Activated CD8-positive, alpha-beta memory T cell treated with anti-CD3 and anti-CD28 coated beads, Interleukin-2, amount 50 U/mL, for 4 hours (primary cell): Measurements from ENCODE around the gene NRROS.

ENCODE experiments used
- DNase-seq: peaks from one replicate; pipeline ENCODE4 v3.0.0-alpha.2; 2020

NRROS gene

DNA sequence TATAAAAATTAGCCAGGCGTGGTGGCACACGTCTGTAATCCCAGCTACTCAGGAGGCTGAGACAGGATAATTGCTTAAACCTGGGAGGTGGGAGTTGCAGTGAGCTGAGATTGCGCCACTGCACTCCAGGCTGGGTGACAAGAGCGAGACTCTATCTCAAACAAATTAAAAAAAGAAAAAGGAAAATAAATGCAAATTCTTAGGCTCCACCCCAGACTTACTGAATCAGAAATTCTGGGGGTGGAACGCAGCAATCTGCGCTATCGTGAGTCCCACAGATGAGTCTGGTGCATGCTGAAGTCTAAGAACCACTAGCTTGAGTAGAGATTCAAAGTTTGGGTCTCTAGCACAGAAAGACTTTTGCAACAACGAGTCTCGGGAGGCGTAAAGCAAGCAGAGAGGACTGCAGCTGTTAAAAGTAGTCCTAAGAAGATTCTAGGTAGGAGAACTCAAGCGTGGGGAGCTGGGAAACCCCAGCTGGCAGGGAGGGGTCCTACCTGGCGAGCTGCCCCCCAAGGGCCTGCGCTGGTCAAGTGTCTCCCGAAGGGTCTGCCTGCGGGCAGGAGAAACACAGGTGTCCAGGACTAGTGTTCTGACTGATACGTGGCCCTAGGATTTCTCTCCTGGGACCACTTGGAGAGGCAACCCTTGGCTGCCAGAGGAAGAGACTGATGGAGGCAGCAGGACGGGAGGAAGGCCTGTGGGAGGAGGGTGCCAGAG lies 50.6 kb downstream of the NRROS start:
- DNase-seq: no peak

DNA sequence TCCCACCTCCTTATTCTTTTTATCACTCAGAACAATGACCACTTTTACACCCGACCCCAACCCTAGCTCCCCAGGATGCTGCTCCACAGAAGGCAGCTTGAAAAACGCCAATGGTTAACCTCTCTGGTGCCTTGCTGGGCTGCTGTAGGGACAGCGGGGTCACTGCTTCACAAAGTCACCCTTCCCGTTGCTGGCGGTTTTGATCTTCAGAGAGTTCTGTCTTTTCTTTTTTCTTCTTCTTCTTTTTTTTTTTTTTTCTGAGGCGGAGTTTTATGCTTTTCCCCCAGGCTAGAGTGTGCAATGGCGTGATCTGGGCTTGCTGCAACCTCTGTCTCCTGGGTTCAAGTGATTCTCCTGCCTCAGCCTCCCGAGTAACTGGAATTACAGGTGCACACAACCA lies 51.9 kb downstream of the NRROS start:
- DNase-seq: no peak

DNA sequence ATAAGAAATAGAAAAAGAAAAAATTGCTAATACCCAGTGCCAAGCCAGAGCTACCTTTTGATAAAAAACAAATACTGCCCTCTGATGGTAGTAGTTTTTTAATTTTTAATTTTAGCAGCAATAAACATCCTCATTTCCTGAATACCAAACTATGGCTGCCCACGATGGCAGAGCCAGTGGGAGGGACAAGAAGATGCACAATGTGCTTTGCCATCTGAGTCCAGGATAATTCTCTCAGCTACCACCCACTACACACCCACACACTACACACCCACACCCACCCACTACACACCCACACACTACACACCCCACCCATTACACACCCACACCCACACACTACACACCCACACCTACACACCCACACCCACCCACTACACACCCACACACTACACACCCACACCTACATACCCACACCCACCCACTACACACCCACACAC lies 54.7 kb downstream of the NRROS start:
- no peak for DNase-seq

DNA sequence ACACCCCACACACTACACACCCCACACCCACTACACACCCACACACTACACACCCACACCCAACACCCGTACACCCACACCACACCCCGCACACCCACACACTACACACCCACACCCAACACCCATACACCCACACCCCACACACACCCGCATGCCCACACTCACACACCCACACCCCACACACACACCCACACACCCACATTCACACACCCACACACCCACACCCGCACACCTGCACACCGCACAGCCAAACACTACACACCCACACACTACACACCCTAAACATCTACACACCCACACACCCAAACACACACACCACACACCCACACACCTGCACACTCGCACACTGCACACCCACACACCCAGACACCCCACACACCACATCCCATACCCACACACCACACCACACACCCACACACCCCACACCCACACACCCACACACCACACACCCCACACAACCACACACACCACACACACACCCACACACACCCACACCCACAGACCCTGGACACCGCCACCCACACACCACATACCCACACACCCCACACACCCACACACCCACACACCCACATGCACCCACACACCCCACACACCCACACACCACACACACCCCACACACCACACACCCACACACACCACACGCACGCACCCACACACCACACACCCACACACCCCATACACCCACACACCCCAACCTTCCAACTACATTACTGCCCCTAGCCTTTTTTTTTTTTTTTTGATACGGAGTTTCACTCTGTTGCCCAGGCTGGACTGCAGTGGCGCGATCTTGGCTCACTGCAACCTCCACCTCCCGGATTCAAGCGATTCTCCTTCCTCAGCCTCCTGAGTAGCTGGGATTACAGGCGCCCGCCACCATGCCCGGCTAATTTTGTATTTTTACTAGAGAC lies 55.7 kb downstream of the NRROS start:
- DNase-seq: peak; percentile 19

DNA sequence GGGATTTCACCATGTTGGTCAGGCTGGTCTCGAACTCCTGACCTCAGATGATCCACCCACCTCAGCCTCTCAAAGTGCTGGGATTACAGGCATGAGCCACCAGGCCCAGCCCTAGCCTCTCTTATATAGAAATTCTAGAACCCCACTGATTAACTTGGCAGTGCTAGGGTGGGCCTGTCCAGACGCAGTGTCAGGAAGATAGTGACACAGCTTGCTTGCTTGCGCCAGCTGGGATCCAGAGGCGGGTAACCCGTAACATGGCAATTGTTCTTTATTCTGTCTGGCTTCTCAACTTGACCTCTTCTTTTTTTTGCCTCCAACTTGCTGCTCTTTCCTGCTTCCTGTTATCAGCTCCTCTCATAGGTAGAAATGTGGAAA lies 56.3 kb downstream of the NRROS start:
- no peak for DNase-seq

DNA sequence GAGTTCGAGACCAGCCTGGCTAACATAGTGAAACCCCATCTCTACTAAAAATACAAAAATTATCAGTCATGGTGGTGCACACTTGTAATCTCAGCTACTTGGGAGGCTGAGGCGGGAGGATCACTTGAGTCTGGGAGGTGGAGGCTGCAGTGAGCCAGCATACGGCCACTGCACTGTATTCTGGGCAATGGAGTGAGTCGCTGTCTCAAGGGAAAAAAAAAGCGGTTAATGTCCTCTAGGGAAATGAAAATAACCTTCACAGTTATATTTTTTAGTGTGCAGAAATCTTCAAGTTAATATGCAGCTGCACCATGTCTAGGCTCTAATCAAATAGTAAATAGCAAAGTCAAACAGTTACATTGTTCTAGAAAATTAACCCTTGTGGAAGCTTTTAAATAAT lies 57.8 kb downstream of the NRROS start:
- no peak for DNase-seq

DNA sequence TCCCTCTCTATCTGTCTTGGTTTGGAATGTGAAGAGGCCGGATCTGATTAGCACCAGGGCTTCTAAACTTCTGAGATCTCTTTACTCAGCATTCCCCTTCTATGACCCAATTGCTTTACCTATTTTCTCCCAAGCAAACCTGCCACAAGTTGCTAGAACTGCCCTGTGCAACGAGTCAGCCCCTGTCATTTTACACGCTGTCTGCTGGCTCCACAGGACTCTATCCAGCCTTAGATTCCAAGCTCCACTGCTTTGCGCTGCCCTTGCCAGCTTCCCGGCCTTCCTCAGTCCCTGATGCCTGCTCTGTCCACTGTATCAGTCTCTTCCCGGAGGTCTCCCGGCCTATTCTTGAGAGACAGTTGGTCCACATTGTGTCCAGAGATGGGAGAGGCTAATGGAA lies 60.3 kb downstream of the NRROS start:
- no peak for DNase-seq

DNA sequence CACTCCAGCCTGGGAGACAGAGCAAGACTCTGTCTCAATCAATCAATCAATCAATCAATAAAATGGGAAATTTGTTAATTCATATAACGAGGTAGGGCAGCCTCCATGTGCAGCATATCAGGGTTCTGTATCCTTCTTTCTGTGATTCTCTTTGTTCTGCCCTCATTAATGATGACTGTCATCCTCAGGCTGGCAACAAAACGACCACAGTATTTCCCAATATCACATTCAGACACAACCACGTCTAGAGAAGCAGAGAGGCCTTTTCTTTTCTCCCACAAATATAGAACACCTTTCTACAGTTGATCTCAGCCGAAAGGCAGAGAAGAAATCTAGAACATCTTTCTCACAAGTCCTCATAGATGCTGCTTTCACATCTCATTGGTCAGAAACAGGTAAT lies 61.3 kb downstream of the NRROS start:
- no peak for DNase-seq

DNA sequence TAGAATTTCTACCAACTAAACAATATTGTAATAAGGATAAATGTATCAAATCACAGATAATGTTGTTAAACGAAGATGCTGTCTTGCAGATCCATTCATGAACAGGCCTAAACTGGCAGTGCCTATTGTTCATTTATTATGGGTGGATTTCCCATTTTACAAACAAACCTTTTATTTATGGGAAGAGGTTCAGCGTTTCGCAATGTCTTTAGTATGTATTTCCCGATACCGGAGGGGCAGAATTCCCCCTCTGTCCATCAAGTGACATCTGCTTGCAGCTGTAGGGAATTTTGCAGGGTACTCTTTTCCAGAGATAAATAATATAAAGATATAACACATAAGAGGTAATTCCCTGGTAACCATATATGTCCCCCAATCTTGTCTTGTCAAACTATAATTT lies 66.8 kb downstream of the NRROS start:
- no peak for DNase-seq

DNA sequence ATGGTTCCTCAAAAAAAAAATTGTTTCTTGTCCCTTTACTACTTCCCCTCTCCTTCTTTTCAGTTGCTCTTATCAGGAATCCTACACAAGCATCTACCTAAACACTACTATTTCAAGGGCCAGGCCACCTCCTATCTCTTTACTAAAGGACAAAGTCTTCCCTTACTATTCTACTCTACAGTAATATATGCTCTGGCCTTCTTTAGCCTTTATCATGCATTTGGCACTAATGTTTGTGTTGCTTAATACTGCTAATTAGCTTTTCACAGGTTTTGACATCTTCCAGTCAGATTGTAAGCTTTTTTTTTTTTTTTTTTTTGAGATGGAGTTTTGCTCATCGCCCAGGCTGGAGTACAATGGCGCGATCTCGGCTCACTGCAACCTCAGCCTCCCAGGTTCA lies 67.2 kb downstream of the NRROS start:
- no peak for DNase-seq

DNA sequence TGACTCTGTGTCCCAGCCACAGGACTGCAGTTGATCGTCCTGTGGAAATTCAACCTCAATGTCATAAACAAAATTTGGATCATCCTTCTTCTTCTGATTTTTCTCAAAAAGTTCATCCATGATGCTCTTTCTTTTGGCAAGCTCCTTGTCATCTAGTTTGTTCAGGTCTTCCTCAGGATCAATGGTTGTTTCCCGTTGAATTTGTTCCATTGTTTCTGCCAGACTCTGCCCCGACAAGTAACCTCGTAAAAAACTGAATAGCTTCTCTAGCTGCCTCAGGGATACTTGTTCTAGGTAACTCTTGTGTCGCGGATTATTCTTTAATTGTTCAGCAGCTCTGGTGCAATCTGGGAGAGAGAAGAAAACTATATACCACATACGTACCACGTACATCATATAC lies 68.1 kb downstream of the NRROS start:
- no peak for DNase-seq

DNA sequence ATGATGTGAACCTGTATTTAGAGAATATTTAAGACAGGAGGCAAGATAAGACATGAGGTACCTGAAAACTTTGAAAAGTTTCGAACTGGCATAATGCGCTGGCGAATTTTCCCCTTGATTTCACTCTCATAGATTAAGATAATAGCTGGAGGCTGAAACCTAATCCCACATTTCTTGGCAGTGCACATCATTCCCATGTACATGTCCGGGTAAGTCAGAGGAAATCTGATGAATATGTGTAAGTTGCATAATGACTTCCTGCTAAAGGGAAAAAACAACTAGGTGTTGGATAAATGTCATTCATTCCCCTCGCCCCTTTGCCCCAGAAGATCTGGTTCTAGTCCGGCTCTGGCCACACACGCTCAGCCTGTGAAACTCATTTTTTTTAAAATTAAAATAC lies 69.0 kb downstream of the NRROS start:
- no peak for DNase-seq
